ENCODE measurements around the gene PCCA. TPM values are rescaled to one million over a fixed set of nuclear protein-coding genes. Genes with fewer than 3 reads are reported as not detected.

Gene PCCA
- total RNA-seq, 1 donor from 2014 or later = 3.6 TPM

DNA sequence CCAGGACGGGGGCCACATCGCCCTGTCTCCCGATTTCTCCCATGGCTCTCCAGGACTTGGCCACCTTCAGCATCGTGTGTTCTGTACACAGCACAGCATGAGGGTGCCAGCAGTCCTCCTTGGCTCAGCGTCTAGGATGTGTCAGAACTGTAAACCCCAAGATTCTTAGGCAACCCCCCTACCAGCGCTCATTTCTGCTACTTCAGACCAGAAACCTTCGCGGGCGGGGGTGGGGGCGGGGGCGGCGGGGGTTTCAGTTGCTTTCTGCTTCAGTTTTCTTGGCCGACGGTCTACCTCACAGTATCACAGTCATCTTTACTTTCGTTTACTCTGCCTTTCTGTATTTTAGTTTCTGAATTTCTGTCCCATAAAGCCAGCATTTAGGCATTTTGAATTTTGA is 417.3 kb downstream of the PCCA start:
- H3K9me3 ChIP-seq = no peaks in the 10 kb centered on the region
- no peak overlapping the region for H3K27ac ChIP-seq
- intact Hi-C loops (cut with DNase I) = no loop called here
- H3K27me3 ChIP-seq = no peaks in the 10 kb centered on the region
- DNase-seq (ENCODE audit: low spot score in 2 of 2) = no peak
- no peak overlapping the region for H3K4me3 ChIP-seq
- no peaks in the 10 kb centered on the region for H3K4me1 ChIP-seq
- no peaks in the 10 kb centered on the region for H3K36me3 ChIP-seq
- TF ChIP-seq, protein P1, sequence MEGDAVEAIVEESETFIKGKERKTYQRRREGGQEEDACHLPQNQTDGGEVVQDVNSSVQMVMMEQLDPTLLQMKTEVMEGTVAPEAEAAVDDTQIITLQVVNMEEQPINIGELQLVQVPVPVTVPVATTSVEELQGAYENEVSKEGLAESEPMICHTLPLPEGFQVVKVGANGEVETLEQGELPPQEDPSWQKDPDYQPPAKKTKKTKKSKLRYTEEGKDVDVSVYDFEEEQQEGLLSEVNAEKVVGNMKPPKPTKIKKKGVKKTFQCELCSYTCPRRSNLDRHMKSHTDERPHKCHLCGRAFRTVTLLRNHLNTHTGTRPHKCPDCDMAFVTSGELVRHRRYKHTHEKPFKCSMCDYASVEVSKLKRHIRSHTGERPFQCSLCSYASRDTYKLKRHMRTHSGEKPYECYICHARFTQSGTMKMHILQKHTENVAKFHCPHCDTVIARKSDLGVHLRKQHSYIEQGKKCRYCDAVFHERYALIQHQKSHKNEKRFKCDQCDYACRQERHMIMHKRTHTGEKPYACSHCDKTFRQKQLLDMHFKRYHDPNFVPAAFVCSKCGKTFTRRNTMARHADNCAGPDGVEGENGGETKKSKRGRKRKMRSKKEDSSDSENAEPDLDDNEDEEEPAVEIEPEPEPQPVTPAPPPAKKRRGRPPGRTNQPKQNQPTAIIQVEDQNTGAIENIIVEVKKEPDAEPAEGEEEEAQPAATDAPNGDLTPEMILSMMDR (IDR thresholded peaks at IDR 0.05) = no peak

DNA sequence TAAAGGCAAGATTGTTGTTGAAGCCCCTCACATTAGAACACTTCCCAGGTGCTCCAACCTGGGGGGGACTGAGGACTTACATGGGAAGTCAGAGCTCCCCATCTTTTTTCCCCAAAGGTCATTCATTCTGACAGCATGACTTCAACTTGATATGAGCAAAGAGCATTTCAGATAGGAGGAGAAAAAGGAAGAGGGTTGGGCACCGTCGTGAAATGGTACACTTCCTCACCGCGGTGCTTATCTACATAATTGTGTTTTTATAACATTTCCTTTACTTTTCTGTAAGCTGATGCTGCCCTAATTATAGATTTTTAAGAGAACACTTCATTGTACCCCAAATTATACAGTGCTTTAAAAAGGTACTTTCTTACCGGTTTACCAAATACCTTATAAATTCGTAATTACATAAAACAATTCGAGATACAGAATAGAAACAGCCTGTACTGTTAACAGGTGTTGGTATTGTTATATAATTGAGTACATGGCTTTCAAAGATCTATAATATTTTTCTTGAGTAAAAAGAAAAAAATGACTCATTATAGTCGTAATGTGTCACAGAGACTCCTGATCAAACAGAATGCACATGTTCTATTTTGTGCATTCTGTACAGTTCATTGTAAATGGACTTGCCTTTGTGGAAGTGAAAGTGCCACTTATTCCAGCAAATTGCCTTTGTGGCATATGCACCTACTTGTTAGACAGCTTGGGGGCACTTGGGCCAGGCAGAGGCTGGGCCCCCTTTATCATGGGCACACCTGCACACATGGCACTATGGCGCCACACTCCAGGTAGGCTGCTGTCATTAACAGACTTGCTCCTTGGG is 417.9 kb downstream of the PCCA start:
- H3K27me3 ChIP-seq = no peaks in the 10 kb centered on the region
- no peak overlapping the region for H3K27ac ChIP-seq
- TF ChIP-seq, protein P1 (IDR thresholded peaks at IDR 0.05) = no peak
- intact Hi-C loops (cut with DNase I) = no loop called here
- H3K4me3 ChIP-seq = no peak overlapping the region
- H3K4me1 ChIP-seq = no peaks in the 10 kb centered on the region
- no peak for DNase-seq (ENCODE audit: low spot score in 2 of 2)
- no peaks in the 10 kb centered on the region for H3K36me3 ChIP-seq
- no peaks in the 10 kb centered on the region for H3K9me3 ChIP-seq

DNA sequence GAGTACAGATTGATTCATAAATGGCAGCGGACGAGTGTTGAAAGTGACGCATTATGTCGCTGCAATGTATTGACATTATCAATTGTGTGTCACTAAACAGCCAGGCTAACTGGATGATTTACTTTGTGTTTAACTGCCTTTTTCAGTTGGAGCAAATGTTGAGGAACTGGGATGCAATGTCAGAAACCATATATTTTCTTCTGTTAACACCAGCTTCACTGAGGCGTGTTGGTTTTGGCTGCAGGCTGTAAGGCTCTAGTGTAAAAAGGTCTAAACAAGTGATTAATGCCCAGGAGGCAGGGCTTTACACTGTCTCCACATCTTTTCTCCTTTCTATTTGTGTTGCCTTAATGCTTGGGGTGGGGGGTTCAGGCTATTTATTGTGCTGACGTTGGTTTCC is 419.6 kb downstream of the PCCA start:
- no peaks in the 10 kb centered on the region for H3K36me3 ChIP-seq
- H3K4me3 ChIP-seq = no peak overlapping the region
- TF ChIP-seq, protein P1 (IDR thresholded peaks at IDR 0.05) = no peak
- H3K9me3 ChIP-seq = no peaks in the 10 kb centered on the region
- DNase-seq (ENCODE audit: low spot score in 2 of 2) = no peak
- no peaks in the 10 kb centered on the region for H3K4me1 ChIP-seq
- H3K27ac ChIP-seq = no peak overlapping the region
- no peaks in the 10 kb centered on the region for H3K27me3 ChIP-seq
- intact Hi-C loops (cut with DNase I) = no loop called here

DNA sequence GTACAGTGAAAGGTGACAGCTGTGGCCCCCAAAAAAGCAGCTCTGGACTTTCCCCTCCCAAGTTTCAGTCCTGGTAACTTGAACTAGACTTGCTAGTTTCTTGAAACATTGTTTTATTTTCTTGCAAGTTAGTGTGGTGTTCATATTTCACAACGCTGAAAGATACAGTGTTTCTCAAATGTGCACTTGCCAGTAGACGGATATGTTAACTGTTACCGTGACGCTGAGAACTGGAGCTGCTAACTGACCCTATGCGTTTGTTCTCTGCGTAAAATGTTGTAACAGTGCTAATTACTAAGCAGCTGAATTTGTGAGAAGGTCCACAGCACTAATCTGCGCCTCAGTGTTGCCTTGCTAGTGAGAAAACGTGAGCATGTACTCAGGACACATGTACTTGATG is 420.1 kb downstream of the PCCA start:
- Histone ChIP-seq H3K36me3 (no peaks in the 10 kb centered on the region), H3K9me3 (no peaks in the 10 kb centered on the region), H3K27ac (no peak overlapping the region), H3K4me3 (no peak overlapping the region), H3K4me1 (no peaks in the 10 kb centered on the region), H3K27me3 (no peaks in the 10 kb centered on the region)
- TF ChIP-seq, protein P1 (IDR thresholded peaks at IDR 0.05) = no peak
- DNase-seq (ENCODE audit: low spot score in 2 of 2) = no peak
- intact Hi-C loops (cut with DNase I) = no loop called here

DNA sequence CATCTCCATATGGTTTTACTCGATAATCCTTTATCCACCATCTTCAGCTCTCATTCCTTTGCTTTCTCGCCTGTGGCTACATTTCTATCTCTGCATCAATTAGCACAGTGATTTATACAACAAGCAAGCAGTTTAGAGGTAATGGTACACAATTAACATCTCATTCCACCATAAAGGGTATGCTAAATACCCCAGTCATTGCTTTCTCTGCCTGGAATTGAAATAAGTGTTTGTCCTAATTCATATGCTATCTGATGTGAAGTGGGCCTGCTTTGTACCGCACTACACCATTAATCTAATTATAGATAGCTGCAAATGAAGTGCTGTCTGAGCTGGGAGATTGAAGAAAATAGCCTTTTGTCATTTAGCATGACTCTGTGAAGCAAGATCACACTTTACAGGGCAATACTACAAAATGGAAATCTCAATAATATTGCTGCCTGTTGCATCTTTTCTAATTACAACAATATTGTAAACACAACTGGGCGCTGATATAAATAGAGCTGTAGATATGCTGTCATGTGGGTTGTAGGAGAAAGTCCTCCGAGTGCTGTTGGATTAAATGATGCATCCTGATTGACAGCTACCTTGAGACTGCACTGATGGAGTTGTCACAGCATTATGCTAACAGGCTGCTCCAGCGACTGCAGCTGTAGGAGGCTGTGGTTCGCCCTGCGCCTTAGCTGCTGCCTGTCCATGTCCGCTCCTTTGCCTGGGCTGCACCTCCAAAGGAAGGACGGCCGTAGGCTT is 421.5 kb downstream of the PCCA start:
- Histone ChIP-seq H3K36me3 (no peaks in the 10 kb centered on the region), H3K4me1 (no peaks in the 10 kb centered on the region), H3K9me3 (no peaks in the 10 kb centered on the region), H3K27me3 (no peaks in the 10 kb centered on the region), H3K4me3 (no peak overlapping the region), H3K27ac (no peak overlapping the region)
- intact Hi-C loops (cut with DNase I) = loop anchor here (5.0 kb wide), 1 partner anchor 593 kb away; no protein-coding TSS in a partner anchor
- no peak for DNase-seq (ENCODE audit: low spot score in 2 of 2)
- TF ChIP-seq, protein P1 (IDR thresholded peaks at IDR 0.05) = no peak
